ENCODE data around the gene SCAMP2. TPM values are rescaled to one million over a fixed set of nuclear protein-coding genes. Genes with fewer than 3 reads are reported as not detected.

The SCAMP2 gene
- total RNA-seq, 2 donors from 2014 or later = 33.5 to 36.9 TPM

- H3K4me3 ChIP-seq = no peak overlapping the region
- H3K27me3 ChIP-seq = no peaks in the 10 kb centered on the region
- peaks cover 37% of the 10 kb centered on the region for H3K4me1 ChIP-seq
- no peaks in the 10 kb centered on the region for H3K9me3 ChIP-seq
- TF ChIP-seq CTCF (IDR thresholded peaks at IDR 0.05) (no peak), POLR2A (IDR thresholded peaks at IDR 0.05) (no peak)
- DNase-seq (no peak), ATAC-seq (no peak)
- H3K36me3 ChIP-seq (replicated peaks in 1 of 2; ENCODE audit: insufficient read depth in 1 of 2, low read depth in 2 of 2) = peaks cover 13 to 22% of the 10 kb centered on the region in 2 donors
- WGBS, 2 donors = 89 to 93% methylated on average over 1 of the region's 1 CpG
- intact Hi-C loops (cut with DNase I) = no loop called here
- no peak overlapping the region for H3K27ac ChIP-seq
These were observed 16.6 kb downstream of the SCAMP2 start for GRCh38 chr15:74856537-74856936.

DNA sequence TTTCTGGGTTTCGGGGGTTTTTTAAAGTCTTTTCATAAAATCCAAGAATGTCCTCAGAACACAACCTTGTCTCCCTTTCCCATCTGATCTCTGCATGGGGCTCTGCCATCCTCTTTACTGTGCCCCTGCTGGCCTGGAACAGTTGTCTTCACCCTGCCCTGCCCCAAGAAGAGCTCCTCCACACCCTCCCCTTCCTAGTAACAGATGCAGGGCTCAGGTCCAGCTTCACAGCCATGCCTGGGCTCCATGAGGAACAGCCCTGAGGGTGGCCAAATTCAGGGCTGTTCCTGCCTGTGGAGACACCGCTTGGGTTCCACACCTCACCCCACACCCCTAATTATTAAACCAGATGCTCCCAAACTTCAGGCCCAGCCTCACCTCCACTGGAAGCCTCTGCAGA lies 17.3 kb downstream of the SCAMP2 start:
- WGBS, 2 donors = 74 to 97% methylated on average over 2 of the region's 2 CpGs
- H3K27me3 ChIP-seq = no peaks in the 10 kb centered on the region
- TF ChIP-seq CTCF (IDR thresholded peaks at IDR 0.05) = no peak
- TF ChIP-seq POLR2A (IDR thresholded peaks at IDR 0.05) = no peak
- intact Hi-C loops (cut with DNase I) = no loop called here
- H3K9me3 ChIP-seq = no peaks in the 10 kb centered on the region
- H3K36me3 ChIP-seq (replicated peaks in 1 of 2; ENCODE audit: insufficient read depth in 1 of 2, low read depth in 2 of 2) = peaks cover 13 to 29% of the 10 kb centered on the region in 2 donors
- H3K4me1 ChIP-seq = peaks cover 37% of the 10 kb centered on the region
- DNase-seq = no peak
- ATAC-seq = no peak
- no peak overlapping the region for H3K27ac ChIP-seq
- H3K4me3 ChIP-seq = no peak overlapping the region

DNA sequence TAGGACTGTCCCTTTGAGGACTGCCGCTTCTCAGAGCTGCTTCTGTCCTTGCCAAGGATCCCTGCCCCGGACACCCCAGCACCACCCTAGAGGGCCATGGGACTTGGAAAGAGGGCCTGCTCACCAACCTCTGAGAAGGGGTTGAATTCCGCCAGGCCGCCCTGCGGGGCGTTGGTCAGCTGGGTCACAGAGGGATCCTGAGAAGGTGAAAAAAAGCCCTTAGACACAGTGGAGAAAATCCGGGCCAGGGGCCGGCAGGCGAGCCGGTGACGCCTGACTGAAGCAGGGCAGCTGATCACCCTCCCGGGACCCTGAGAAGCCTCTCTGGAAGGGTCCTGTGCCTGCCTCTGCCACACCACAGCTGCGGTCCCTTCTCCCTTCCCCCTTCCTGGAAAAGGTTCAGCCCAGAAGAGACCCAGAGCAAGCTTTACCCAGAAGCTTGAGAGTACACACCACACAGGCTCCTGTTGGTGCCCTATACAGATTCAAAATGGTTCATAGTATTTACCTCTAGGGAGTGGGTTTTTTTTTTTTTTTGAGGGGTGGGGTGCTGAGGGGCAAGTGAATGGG lies 18.6 kb downstream of the SCAMP2 start:
- intact Hi-C loops (cut with DNase I) = no loop called here
- ATAC-seq (no peak), DNase-seq (no peak)
- Histone ChIP-seq H3K9me3 (no peaks in the 10 kb centered on the region), H3K4me3 (no peak overlapping the region), H3K4me1 (peaks cover 30% of the 10 kb centered on the region), H3K36me3 (replicated peaks in 1 of 2; ENCODE audit: insufficient read depth in 1 of 2, low read depth in 2 of 2) (peaks cover 13 to 37% of the 10 kb centered on the region in 2 donors), H3K27me3 (no peaks in the 10 kb centered on the region), H3K27ac (no peak overlapping the region)
- TF ChIP-seq POLR2A (IDR thresholded peaks at IDR 0.05) (no peak), CTCF (IDR thresholded peaks at IDR 0.05) (no peak)
- WGBS, 2 donors = 96 to 100% methylated on average over 1 to 13 of the region's 13 CpGs

GRCh38 chr15:74851960-74852359 lies 21.2 kb downstream of the SCAMP2 start:
- WGBS, 2 donors = 96 to 97% methylated on average over 4 to 7 of the region's 7 CpGs
- no peak for ATAC-seq
- DNase-seq = no peak
- Histone ChIP-seq H3K4me3 (no peak overlapping the region), H3K36me3 (replicated peaks in 1 of 2; ENCODE audit: insufficient read depth in 1 of 2, low read depth in 2 of 2) (peaks cover 13 to 43% of the 10 kb centered on the region in 2 donors), H3K27me3 (no peaks in the 10 kb centered on the region), H3K9me3 (no peaks in the 10 kb centered on the region), H3K27ac (no peak overlapping the region), H3K4me1 (peaks cover 7% of the 10 kb centered on the region)
- intact Hi-C loops (cut with DNase I) = no loop called here
- no peak for TF ChIP-seq CTCF (IDR thresholded peaks at IDR 0.05)
- no peak for TF ChIP-seq POLR2A (IDR thresholded peaks at IDR 0.05)

- Histone ChIP-seq H3K27ac (no peak overlapping the region), H3K9me3 (no peaks in the 10 kb centered on the region), H3K4me3 (no peak overlapping the region), H3K4me1 (no peaks in the 10 kb centered on the region), H3K36me3 (replicated peaks in 1 of 2; ENCODE audit: insufficient read depth in 1 of 2, low read depth in 2 of 2) (peaks cover 13 to 43% of the 10 kb centered on the region in 2 donors), H3K27me3 (no peaks in the 10 kb centered on the region)
- ATAC-seq (no peak), DNase-seq (no peak)
- intact Hi-C loops (cut with DNase I) = no loop called here
- 86 to 93% methylated on average over 4 of the region's 4 CpGs for WGBS, 2 donors
- TF ChIP-seq CTCF (IDR thresholded peaks at IDR 0.05) (no peak), POLR2A (IDR thresholded peaks at IDR 0.05) (no peak)
These were observed 22.8 kb downstream of the SCAMP2 start for GRCh38 chr15:74850393-74850792.
